WERI-Rb-1 (cell line): ENCODE measurements around the gene LRRC51.

ENCODE experiments used
- DNase-seq: peaks from one replicate; pipeline ENCODE4 v3.0.0-alpha.2; 2020
- H3K27ac ChIP-seq: fragments of 250-450 bp; sonication (Bioruptor Pico); 2 replicates; pipeline ENCODE4 v1.5.1; 2020; ENCODE audit warnings: mild to moderate bottlenecking, moderate library complexity
- H3K27me3 ChIP-seq: fragments of 250-450 bp; sonication (Bioruptor Pico); 2 replicates; pipeline ENCODE4 v1.5.1; 2021; ENCODE audit warnings: mild to moderate bottlenecking, low read depth, moderate library complexity; ENCODE audit not compliant: insufficient read depth, severe bottlenecking
- H3K36me3 ChIP-seq: fragments of 250-450 bp; sonication (Bioruptor Pico); 2 replicates; pipeline ENCODE4 v1.5.1; 2020; ENCODE audit warnings: mild to moderate bottlenecking, moderate library complexity
- H3K4me3 ChIP-seq: 2 replicates; pipeline ENCODE4 v1.5.1; 2011; ENCODE audit warnings: low read depth, mild to moderate bottlenecking, control low read depth, low read length
- H3K9me3 ChIP-seq: fragments of 250-450 bp; sonication (Bioruptor Pico); 2 replicates; pipeline ENCODE4 v1.5.1; 2021; ENCODE audit warnings: mild to moderate bottlenecking, moderate library complexity; ENCODE audit not compliant: severe bottlenecking
- TF ChIP-seq, protein P1 (sequence below): IDR thresholded peaks from 2 replicates; pipeline ENCODE4 v1.5.1; 2011; ENCODE audit warnings: low read depth, mild to moderate bottlenecking, control low read depth, inconsistent platforms, low read length

Gene LRRC51

DNA sequence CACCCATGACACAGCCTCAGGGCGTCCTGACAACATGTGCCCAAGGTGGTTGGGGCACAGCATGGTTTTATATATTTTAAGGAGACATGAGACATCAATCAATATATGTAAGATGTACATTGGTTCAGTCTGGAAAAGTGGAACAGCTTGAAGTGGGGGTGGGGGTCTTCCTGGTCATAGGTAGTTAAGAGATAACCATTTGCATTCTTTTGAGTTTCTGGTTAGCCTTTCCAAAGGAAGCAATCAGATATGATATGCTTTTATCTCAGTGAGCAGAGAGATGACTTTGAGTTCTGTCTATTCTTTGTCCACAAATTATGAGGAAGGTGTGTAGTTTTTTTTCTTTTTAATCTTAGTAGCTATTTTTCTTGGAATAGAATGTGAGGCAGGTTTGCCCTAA lies 42.0 kb downstream of the LRRC51 start:
- Histone ChIP-seq H3K27me3 (no peaks in the 10 kb centered on the region), H3K9me3 (peaks cover 12% of the 10 kb centered on the region), H3K36me3 (no peaks in the 10 kb centered on the region), H3K27ac (no peak overlapping the region), H3K4me3 (no peak overlapping the region)
- TF ChIP-seq, protein P1, sequence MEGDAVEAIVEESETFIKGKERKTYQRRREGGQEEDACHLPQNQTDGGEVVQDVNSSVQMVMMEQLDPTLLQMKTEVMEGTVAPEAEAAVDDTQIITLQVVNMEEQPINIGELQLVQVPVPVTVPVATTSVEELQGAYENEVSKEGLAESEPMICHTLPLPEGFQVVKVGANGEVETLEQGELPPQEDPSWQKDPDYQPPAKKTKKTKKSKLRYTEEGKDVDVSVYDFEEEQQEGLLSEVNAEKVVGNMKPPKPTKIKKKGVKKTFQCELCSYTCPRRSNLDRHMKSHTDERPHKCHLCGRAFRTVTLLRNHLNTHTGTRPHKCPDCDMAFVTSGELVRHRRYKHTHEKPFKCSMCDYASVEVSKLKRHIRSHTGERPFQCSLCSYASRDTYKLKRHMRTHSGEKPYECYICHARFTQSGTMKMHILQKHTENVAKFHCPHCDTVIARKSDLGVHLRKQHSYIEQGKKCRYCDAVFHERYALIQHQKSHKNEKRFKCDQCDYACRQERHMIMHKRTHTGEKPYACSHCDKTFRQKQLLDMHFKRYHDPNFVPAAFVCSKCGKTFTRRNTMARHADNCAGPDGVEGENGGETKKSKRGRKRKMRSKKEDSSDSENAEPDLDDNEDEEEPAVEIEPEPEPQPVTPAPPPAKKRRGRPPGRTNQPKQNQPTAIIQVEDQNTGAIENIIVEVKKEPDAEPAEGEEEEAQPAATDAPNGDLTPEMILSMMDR, result no peak
- no peak for DNase-seq

DNA sequence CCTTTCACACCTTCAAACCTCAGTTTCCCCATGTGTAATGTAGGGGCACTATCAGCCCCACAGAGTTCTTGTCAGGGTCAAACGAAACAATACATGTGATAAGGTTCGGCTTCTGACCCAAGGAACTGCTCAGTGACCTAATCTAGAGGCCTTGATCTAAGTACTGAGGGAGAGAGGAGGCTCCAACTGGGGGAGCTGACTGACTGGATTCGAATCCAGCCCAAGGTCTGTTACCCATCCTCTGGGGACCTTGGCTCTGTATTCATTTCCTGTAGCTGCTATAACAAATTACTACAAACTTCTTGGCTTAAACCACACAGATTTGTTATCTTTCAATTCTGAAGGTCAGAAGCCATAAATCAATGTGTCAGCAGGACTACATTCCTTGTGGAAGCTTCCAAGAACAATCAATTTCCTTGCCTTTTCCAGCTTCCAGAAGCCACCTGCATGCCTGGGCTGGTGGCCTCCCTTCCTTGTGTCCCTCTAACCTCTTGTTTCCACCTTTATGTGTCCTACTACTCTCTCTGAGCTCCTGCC lies 42.5 kb downstream of the LRRC51 start:
- DNase-seq, result no peak
- H3K27me3 ChIP-seq, result no peaks in the 10 kb centered on the region
- no peak overlapping the region for H3K27ac ChIP-seq

DNA sequence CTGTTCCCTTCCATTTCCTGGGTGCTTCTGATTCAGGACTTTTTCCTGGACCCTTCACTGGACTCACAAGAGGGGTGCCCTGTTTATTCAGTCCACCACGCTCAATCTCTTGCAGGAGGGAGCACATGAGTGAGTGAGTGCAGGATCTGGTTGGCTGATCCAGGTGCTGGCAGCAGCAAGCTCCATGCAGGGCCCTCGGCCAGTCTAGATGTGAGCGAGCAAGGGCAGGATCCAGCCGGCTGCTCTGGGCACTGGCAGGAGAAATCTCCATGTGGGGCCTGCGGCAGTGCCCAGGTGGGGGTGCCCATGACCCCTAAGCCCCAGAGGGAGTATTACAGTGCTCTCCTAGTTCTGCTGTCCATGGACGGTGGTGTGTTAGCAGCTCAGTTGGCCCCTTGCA lies 43.4 kb downstream of the LRRC51 start:
- Histone ChIP-seq H3K27me3 (no peaks in the 10 kb centered on the region), H3K27ac (no peak overlapping the region), H3K9me3 (peaks cover 17% of the 10 kb centered on the region), H3K4me3 (no peak overlapping the region), H3K36me3 (no peaks in the 10 kb centered on the region)
- TF ChIP-seq, protein P1, result no peak
- no peak for DNase-seq

More for the DNA sequence above, 42.5 kb downstream of the LRRC51 start:
- Histone ChIP-seq H3K4me3 (no peak overlapping the region), H3K9me3 (peaks cover 12% of the 10 kb centered on the region), H3K36me3 (no peaks in the 10 kb centered on the region)
- TF ChIP-seq, protein P1, result no peak

DNA sequence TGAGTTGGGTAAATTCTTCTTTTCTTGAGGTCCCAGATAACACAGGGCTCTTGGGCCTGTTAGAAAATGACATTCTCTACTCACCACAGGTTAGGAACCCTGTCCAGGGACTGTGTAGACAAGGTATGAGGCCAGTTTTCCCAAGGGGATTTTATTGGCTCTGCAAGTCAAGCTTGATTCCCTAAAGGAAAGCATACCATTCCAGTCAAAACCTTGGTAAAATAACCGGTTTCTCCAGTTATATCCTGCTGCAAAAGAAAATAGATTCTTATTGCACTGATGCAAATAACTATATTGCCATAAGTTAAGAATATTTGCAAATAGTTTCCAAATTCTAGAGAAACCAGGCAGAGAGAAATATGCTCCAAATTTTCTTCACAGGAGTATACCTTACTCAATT lies 45.3 kb downstream of the LRRC51 start:
- no peaks in the 10 kb centered on the region for H3K27me3 ChIP-seq
- peaks cover 17% of the 10 kb centered on the region for H3K9me3 ChIP-seq
- no peak for DNase-seq
- H3K27ac ChIP-seq, result no peak overlapping the region
- no peak overlapping the region for H3K4me3 ChIP-seq
- TF ChIP-seq, protein P1, result no peak
- no peaks in the 10 kb centered on the region for H3K36me3 ChIP-seq

DNA sequence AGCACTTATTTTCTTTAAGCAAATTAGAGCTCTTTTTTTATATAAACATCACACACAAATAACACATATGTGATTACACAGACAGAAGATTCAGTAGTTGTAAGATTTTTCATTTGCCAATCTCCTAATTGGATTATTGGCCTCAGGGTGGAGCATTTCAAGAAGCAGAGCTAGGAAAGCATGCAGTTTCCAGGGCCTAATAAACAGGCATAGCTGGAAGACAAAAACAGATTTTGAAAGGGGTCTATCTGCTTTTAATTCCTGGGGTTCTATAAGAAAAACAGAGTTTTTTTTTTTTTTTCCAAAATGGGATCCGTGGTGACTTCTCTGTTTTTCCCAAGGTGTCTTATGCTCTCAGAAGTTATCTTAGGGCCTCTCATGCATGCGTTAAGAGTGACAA lies 47.3 kb downstream of the LRRC51 start:
- DNase-seq, result no peak
- Histone ChIP-seq H3K27me3 (no peaks in the 10 kb centered on the region), H3K4me3 (no peak overlapping the region), H3K36me3 (no peaks in the 10 kb centered on the region), H3K9me3 (peaks cover 17% of the 10 kb centered on the region), H3K27ac (no peak overlapping the region)
- TF ChIP-seq, protein P1, result no peak

DNA sequence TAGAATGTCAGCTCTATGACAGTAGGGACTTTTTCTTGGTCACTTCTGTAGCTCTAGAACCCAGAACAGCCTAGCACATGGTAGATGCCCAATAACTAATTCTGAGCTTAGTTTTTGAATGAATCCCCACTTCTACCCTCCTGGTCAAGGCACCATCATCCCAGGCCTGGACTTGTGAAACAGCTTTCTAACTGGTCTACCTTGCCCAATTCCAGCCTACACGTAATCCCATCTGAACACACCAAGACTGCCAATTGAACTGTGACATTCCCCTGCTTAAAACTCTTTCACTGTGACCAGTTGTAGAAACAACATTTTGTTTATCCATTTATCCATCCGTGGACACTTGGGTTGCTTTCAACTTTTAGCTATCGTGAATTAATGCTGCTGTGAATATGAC lies 48.7 kb downstream of the LRRC51 start:
- H3K27me3 ChIP-seq, result no peaks in the 10 kb centered on the region
- peaks cover 13% of the 10 kb centered on the region for H3K9me3 ChIP-seq
- no peaks in the 10 kb centered on the region for H3K36me3 ChIP-seq
- no peak for DNase-seq
- H3K27ac ChIP-seq, result no peak overlapping the region
- TF ChIP-seq, protein P1, result no peak
- H3K4me3 ChIP-seq, result no peak overlapping the region
